GM21367 (cell line): Measurements from ENCODE around the gene NRG3.

Experiments used
- ATAC-seq: cut with Tn5 transposase; IDR thresholded peaks from one replicate; pipeline ENCODE4 v1.9.1; 2021; ENCODE audit not compliant: unreplicated experiment

NRG3 gene

GRCh38 chr10:82880776-82881290, 1005.8 kb downstream of the NRG3 start:
- ATAC-seq: no peak

GRCh38 chr10:82882722-82883121, 1007.7 kb downstream of the NRG3 start:
- no peak for ATAC-seq

GRCh38 chr10:82883603-82884002, 1008.6 kb downstream of the NRG3 start:
- no peak for ATAC-seq

- no peak for ATAC-seq
Observed at GRCh38 chr10:82887488-82887887, 1012.5 kb downstream of the NRG3 start.

- no peak for ATAC-seq
Observed at GRCh38 chr10:82888809-82889455, 1013.9 kb downstream of the NRG3 start.

GRCh38 chr10:82889728-82890127, 1014.7 kb downstream of the NRG3 start:
- no peak for ATAC-seq

- ATAC-seq: no peak
Observed at GRCh38 chr10:82890573-82890972, 1015.6 kb downstream of the NRG3 start.

GRCh38 chr10:82908096-82908495, 1033.1 kb downstream of the NRG3 start:
- no peak for ATAC-seq

GRCh38 chr10:82908751-82909150, 1033.8 kb downstream of the NRG3 start:
- no peak for ATAC-seq

- ATAC-seq: no peak
Observed at GRCh38 chr10:82910301-82910700, 1035.3 kb downstream of the NRG3 start.

GRCh38 chr10:82914655-82915136, 1039.7 kb downstream of the NRG3 start:
- ATAC-seq: no peak

- ATAC-seq: no peak
Observed at GRCh38 chr10:82916941-82917340, 1041.9 kb downstream of the NRG3 start.

GRCh38 chr10:82918022-82918421, 1043.0 kb downstream of the NRG3 start:
- ATAC-seq: no peak

- no peak for ATAC-seq
Observed at GRCh38 chr10:82922046-82922445, 1047.1 kb downstream of the NRG3 start.

GRCh38 chr10:82922755-82923154, 1047.8 kb downstream of the NRG3 start:
- no peak for ATAC-seq

GRCh38 chr10:82924711-82925110, 1049.7 kb downstream of the NRG3 start:
- no peak for ATAC-seq

GRCh38 chr10:82925547-82925946, 1050.6 kb downstream of the NRG3 start:
- ATAC-seq: no peak

GRCh38 chr10:82932451-82932850, 1057.5 kb downstream of the NRG3 start:
- no peak for ATAC-seq

- ATAC-seq: no peak
Observed at GRCh38 chr10:82934429-82934828, 1059.4 kb downstream of the NRG3 start.

GRCh38 chr10:82934947-82935346, 1060.0 kb downstream of the NRG3 start:
- ATAC-seq: no peak

GRCh38 chr10:82938331-82938730, 1063.3 kb downstream of the NRG3 start:
- no peak for ATAC-seq

GRCh38 chr10:82942286-82943099, 1067.5 kb downstream of the NRG3 start:
- ATAC-seq: no peak
